H9 (cell line): ENCODE results near the gene SLC16A11. TPM values are rescaled to one million over a fixed set of nuclear protein-coding genes. Genes with fewer than 3 reads are reported as not detected.

Source experiments
- DNase-seq: peaks from one replicate; pipeline ENCODE4 v3.0.0-alpha.2; 2017
- H2AFZ ChIP-seq: one replicate; pipeline ENCODE4 v1.6.1; 2013; ENCODE audit warnings: mild to moderate bottlenecking, low read length, control low read depth, moderate library complexity
- H2AK5ac ChIP-seq: 2 replicates; pipeline ENCODE4 v1.6.1; 2013; ENCODE audit warnings: low read length, control low read depth, mixed read lengths; ENCODE audit not compliant: insufficient read length
- H2BK120ac ChIP-seq: one replicate; pipeline ENCODE4 v1.6.1; 2013; ENCODE audit warnings: low read depth, mild to moderate bottlenecking, low read length, control low read depth, inconsistent platforms; ENCODE audit not compliant: poor library complexity, severe bottlenecking
- H2BK12ac ChIP-seq: 2 replicates; pipeline ENCODE4 v1.6.1; 2013; ENCODE audit warnings: low read length, control low read depth, mixed read lengths, low read depth; ENCODE audit not compliant: insufficient read length
- H2BK15ac ChIP-seq: 2 replicates; pipeline ENCODE4 v1.6.1; 2013; ENCODE audit warnings: low read depth, low read length, control low read depth
- H2BK20ac ChIP-seq: one replicate; pipeline ENCODE4 v1.6.1; 2013; ENCODE audit warnings: low read depth, mild to moderate bottlenecking, low read length, control low read depth, inconsistent platforms; ENCODE audit not compliant: poor library complexity, severe bottlenecking
- H2BK5ac ChIP-seq: 2 replicates; pipeline ENCODE4 v1.6.1; 2013; ENCODE audit warnings: low read length, control low read depth, mixed read lengths; ENCODE audit not compliant: insufficient read length
- H3K14ac ChIP-seq: 2 replicates; pipeline ENCODE4 v1.6.1; 2013; ENCODE audit warnings: low read length, control low read depth; ENCODE audit not compliant: insufficient read depth
- H3K18ac ChIP-seq: 2 replicates; pipeline ENCODE4 v1.6.1; 2013; ENCODE audit warnings: low read depth, mild to moderate bottlenecking, mixed read lengths, low read length, control low read depth; ENCODE audit not compliant: insufficient read length
- H3K23ac ChIP-seq: 2 replicates; pipeline ENCODE4 v1.6.1; 2013; ENCODE audit warnings: low read length, control low read depth, mixed read lengths, low read depth; ENCODE audit not compliant: insufficient read length
- H3K23me2 ChIP-seq: 2 replicates; pipeline ENCODE4 v1.6.1; 2013; ENCODE audit warnings: low read depth, mild to moderate bottlenecking, mixed read lengths, low read length, control low read depth; ENCODE audit not compliant: insufficient read length, poor library complexity, severe bottlenecking
- H3K27ac ChIP-seq: 2 replicates; pipeline ENCODE4 v1.5.1; 2013; ENCODE audit warnings: low read length, control low read depth, mixed read lengths, low read depth; ENCODE audit not compliant: insufficient read length
- H3K27me3 ChIP-seq: 2 replicates; pipeline ENCODE4 v1.6.1; 2013; ENCODE audit warnings: low read length, control low read depth, inconsistent platforms; ENCODE audit not compliant: insufficient read depth
- H3K4ac ChIP-seq: 2 replicates; pipeline ENCODE4 v1.6.1; 2013; ENCODE audit warnings: low read depth, mild to moderate bottlenecking, control low read depth, inconsistent platforms, low read length, moderate library complexity
- H3K4me1 ChIP-seq: 2 replicates; pipeline ENCODE4 v1.6.1; 2013; ENCODE audit warnings: low read length, control low read depth, inconsistent platforms; ENCODE audit not compliant: insufficient read depth
- H3K4me2 ChIP-seq: 2 replicates; pipeline ENCODE4 v1.6.1; 2013; ENCODE audit warnings: low read length, control low read depth, mixed read lengths; ENCODE audit not compliant: insufficient read length, insufficient read depth
- H3K56ac ChIP-seq: 2 replicates; pipeline ENCODE4 v1.6.1; 2013; ENCODE audit warnings: low read depth, mild to moderate bottlenecking, mixed read lengths, low read length, control low read depth; ENCODE audit not compliant: insufficient read length
- H3K79me1 ChIP-seq: 2 replicates; pipeline ENCODE4 v1.6.1; 2013; ENCODE audit warnings: low read depth, mild to moderate bottlenecking, moderate library complexity, low read length, control low read depth, inconsistent platforms; ENCODE audit not compliant: insufficient read depth, poor library complexity, severe bottlenecking
- H3K79me2 ChIP-seq: 2 replicates; pipeline ENCODE4 v1.6.1; 2013; ENCODE audit warnings: low read length, control low read depth, inconsistent platforms; ENCODE audit not compliant: insufficient read depth
- H3K9ac ChIP-seq: 2 replicates; pipeline ENCODE4 v1.6.1; 2013; ENCODE audit warnings: low read length, control low read depth, mixed read lengths; ENCODE audit not compliant: insufficient read length; ENCODE audit errors: extremely low read depth
- H3K9me3 ChIP-seq: one replicate; pipeline ENCODE4 v1.6.1; 2013; ENCODE audit warnings: low read depth, low read length, inconsistent platforms; ENCODE audit not compliant: control insufficient read depth
- H3T11ph ChIP-seq: one replicate; pipeline ENCODE4 v1.6.1; 2013; ENCODE audit warnings: mild to moderate bottlenecking, low read length, control low read depth, inconsistent platforms
- H4K20me1 ChIP-seq: one replicate; pipeline ENCODE4 v1.6.1; 2013; ENCODE audit not compliant: control insufficient read depth, insufficient read length, insufficient read depth
- H4K5ac ChIP-seq: 2 replicates; pipeline ENCODE4 v1.6.1; 2013; ENCODE audit warnings: low read depth, mild to moderate bottlenecking, mixed read lengths, low read length, control low read depth; ENCODE audit not compliant: insufficient read length
- H4K8ac ChIP-seq: replicated peaks from 2 replicates; pipeline ENCODE4 v1.6.1; 2013; ENCODE audit warnings: low read length, control low read depth, mixed read lengths, low read depth; ENCODE audit not compliant: insufficient read length
- H4K91ac ChIP-seq: 2 replicates; pipeline ENCODE4 v1.6.1; 2013; ENCODE audit warnings: low read depth, mild to moderate bottlenecking, moderate library complexity, mixed read lengths, low read length, control low read depth; ENCODE audit not compliant: insufficient read length
- H3K27ac Mint-ChIP-seq, 3 experiments: 2 replicates in 2 of 3; 3 replicates in 1 of 3; pipeline ENCODE4 v1.8.0; 2020 to 2021; ENCODE audit warnings: mixed read lengths in 3 of 3, mild to moderate bottlenecking in 1 of 3, moderate library complexity in 1 of 3
- H3K27me3 Mint-ChIP-seq: 2 replicates; pipeline ENCODE4 v1.8.0; 2021; ENCODE audit warnings: low read depth, mild to moderate bottlenecking, moderate library complexity, mixed read lengths
- H3K36me3 Mint-ChIP-seq, 3 experiments: 2 replicates in 2 of 3; 3 replicates in 1 of 3; pipeline ENCODE4 v1.8.0; 2020 to 2021; ENCODE audit warnings: low read depth in 3 of 3, mixed read lengths in 3 of 3; ENCODE audit not compliant: insufficient read depth in 1 of 3
- H3K4me1 Mint-ChIP-seq, 2 experiments: 2 replicates each; pipeline ENCODE4 v1.8.0; 2020; ENCODE audit warnings: mixed read lengths in 2 of 2
- H3K4me3 Mint-ChIP-seq, 2 experiments: 2 replicates in 1 of 2; 3 replicates in 1 of 2; pipeline ENCODE4 v1.8.0; 2020 to 2021; ENCODE audit warnings: mild to moderate bottlenecking in 2 of 2, mixed read lengths in 2 of 2, moderate library complexity in 1 of 2
- H3K9me3 Mint-ChIP-seq, 2 experiments: 2 replicates in 1 of 2; 3 replicates in 1 of 2; pipeline ENCODE4 v1.8.0; 2020; ENCODE audit warnings: mild to moderate bottlenecking in 2 of 2, mixed read lengths in 2 of 2, moderate library complexity in 1 of 2
- WGBS: extraction: QIAGEN DNeasy Blood & Tissue Kit; methylation state at CpG from one replicate; pipeline ENCODE4 v1.1.7; 2013; ENCODE audit warnings: missing lambda C conversion rate, low lambda C conversion rate, mixed read lengths; ENCODE audit not compliant: insufficient read length; ENCODE audit errors: extremely low coverage; 5-methylcytosine and 5-hydroxymethylcytosine counted together
- total RNA-seq: library from RNA; stranded (reverse); gene quantifications from 2 replicates; pipeline ENCODE4 v1.2.1, GENCODE V29; 2021
- TF ChIP-seq, protein P1 (sequence below): fragments of 200-600 bp; sonication (generic); conservative IDR thresholded peaks from 3 replicates; pipeline ENCODE4 v1.8.0; 2021; ENCODE audit warnings: antibody characterized with exemption, mild to moderate bottlenecking

The SLC16A11 gene
- total RNA-seq, 1 experiment from 2014 or later = 0.13 TPM

DNA sequence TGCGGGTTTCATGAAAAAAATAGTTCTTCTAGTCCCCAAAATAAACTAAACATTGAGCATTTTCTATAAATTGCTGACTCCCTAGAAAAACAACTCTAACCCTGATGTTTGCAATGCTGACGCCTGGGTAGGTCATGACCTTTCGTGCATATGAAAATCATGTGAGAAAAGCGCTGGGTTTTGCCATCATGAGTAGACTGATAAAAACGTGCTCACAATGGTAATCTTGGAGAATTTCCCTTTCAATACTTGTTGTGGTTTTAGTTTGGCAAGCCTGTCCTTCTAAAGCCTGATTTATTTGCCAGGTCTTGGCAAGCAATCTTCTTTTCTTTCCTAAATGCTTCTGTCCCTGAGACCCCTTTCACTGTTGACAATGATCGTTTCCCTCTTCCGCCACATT lies 40.2 kb upstream of the SLC16A11 start:
- Histone ChIP-seq H3K56ac (no peak overlapping the region), H3K4ac (no peak overlapping the region), H4K5ac (no peak overlapping the region), H3K23ac (no peak overlapping the region), H3K9ac (no peak overlapping the region), H3K23me2 (no peaks in the 10 kb centered on the region), H3K27ac (no peak overlapping the region), H3K4me1 (no peaks in the 10 kb centered on the region), H3K79me1 (no peaks in the 10 kb centered on the region), H2BK20ac (no peak overlapping the region), H4K20me1 (no peaks in the 10 kb centered on the region), H2AK5ac (no peak overlapping the region), H2BK5ac (no peak overlapping the region), H3K9me3 (no peaks in the 10 kb centered on the region), H4K91ac (no peak overlapping the region), H2BK12ac (no peak overlapping the region), H3K14ac (no peak overlapping the region), H2BK120ac (no peak overlapping the region), H3K79me2 (no peaks in the 10 kb centered on the region), H3K4me2 (no peak overlapping the region), H4K8ac (no peak overlapping the region), H3K27me3 (no peaks in the 10 kb centered on the region), H3T11ph (no peak overlapping the region), H2BK15ac (no peak overlapping the region), H2AFZ (no peak overlapping the region), H3K18ac (no peak overlapping the region)
- TF ChIP-seq, protein P1, sequence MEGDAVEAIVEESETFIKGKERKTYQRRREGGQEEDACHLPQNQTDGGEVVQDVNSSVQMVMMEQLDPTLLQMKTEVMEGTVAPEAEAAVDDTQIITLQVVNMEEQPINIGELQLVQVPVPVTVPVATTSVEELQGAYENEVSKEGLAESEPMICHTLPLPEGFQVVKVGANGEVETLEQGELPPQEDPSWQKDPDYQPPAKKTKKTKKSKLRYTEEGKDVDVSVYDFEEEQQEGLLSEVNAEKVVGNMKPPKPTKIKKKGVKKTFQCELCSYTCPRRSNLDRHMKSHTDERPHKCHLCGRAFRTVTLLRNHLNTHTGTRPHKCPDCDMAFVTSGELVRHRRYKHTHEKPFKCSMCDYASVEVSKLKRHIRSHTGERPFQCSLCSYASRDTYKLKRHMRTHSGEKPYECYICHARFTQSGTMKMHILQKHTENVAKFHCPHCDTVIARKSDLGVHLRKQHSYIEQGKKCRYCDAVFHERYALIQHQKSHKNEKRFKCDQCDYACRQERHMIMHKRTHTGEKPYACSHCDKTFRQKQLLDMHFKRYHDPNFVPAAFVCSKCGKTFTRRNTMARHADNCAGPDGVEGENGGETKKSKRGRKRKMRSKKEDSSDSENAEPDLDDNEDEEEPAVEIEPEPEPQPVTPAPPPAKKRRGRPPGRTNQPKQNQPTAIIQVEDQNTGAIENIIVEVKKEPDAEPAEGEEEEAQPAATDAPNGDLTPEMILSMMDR = no peak
- Mint-ChIP-seq H3K27ac (no peak overlapping the region), H3K9me3 (no peaks in the 10 kb centered on the region; a peak in 2 of 5 replicates), H3K4me1 (peaks cover 6 to 7% of the 10 kb centered on the region in 2 experiments), H3K27me3 (peaks cover 14% of the 10 kb centered on the region), H3K4me3 (no peak overlapping the region), H3K36me3 (no peaks in the 10 kb centered on the region)
- no peak for DNase-seq
- WGBS = no CpG with 5 or more reads among the region's 7 CpGs
